NAMALWA (cell line): Measurements from ENCODE around the gene BCL11A.

Experiments
- DNase-seq: peaks from one replicate; pipeline ENCODE4 v3.0.0-alpha.2; 2015; ENCODE audit warnings: low spot score

BCL11A gene

GRCh38 chr2:60526623-60527022 lies 26.8 kb downstream of the BCL11A start:
- DNase-seq = no peak

GRCh38 chr2:60525899-60526298 lies 27.6 kb downstream of the BCL11A start:
- no peak for DNase-seq

- no peak for DNase-seq
Measured at GRCh38 chr2:60524874-60525273, 28.6 kb downstream of the BCL11A start.

GRCh38 chr2:60523963-60524362 lies 29.5 kb downstream of the BCL11A start:
- no peak for DNase-seq

- no peak for DNase-seq
Measured at GRCh38 chr2:60522462-60522861, 31.0 kb downstream of the BCL11A start.

- no peak for DNase-seq
Measured at GRCh38 chr2:60521626-60522025, 31.8 kb downstream of the BCL11A start.

GRCh38 chr2:60520917-60521539 lies 32.4 kb downstream of the BCL11A start:
- DNase-seq = no peak

- DNase-seq = no peak
Measured at GRCh38 chr2:60520151-60520876, 33.1 kb downstream of the BCL11A start.

- no peak for DNase-seq
Measured at GRCh38 chr2:60519231-60519863, 34.1 kb downstream of the BCL11A start.

GRCh38 chr2:60518567-60518966 lies 34.9 kb downstream of the BCL11A start:
- no peak for DNase-seq

GRCh38 chr2:60517446-60517845 lies 36.0 kb downstream of the BCL11A start:
- no peak for DNase-seq

- DNase-seq = no peak
Measured at GRCh38 chr2:60516826-60517225, 36.6 kb downstream of the BCL11A start.

- no peak for DNase-seq
Measured at GRCh38 chr2:60516383-60516811, 37.1 kb downstream of the BCL11A start.

- DNase-seq = no peak
Measured at GRCh38 chr2:60515721-60516226, 37.7 kb downstream of the BCL11A start.

- DNase-seq = no peak
Measured at GRCh38 chr2:60513996-60514395, 39.5 kb downstream of the BCL11A start.

GRCh38 chr2:60513191-60513590 lies 40.3 kb downstream of the BCL11A start:
- no peak for DNase-seq

GRCh38 chr2:60512641-60513040 lies 40.8 kb downstream of the BCL11A start:
- DNase-seq = no peak

- no peak for DNase-seq
Measured at GRCh38 chr2:60512062-60512622, 41.3 kb downstream of the BCL11A start.

GRCh38 chr2:60510713-60511112 lies 42.7 kb downstream of the BCL11A start:
- DNase-seq = no peak

GRCh38 chr2:60509066-60509465 lies 44.4 kb downstream of the BCL11A start:
- DNase-seq = no peak

- no peak for DNase-seq
Measured at GRCh38 chr2:60508339-60508917, 45.0 kb downstream of the BCL11A start.

GRCh38 chr2:60507211-60507965 lies 46.1 kb downstream of the BCL11A start:
- DNase-seq = peak; percentile 45
